Measurements from ENCODE around the gene FBP2.
"Not testable (repeated sequence)": the region's sequence is repeated elsewhere in the genome, so short reads cannot be mapped to it uniquely, and the experiment has no call there.

DNA sequence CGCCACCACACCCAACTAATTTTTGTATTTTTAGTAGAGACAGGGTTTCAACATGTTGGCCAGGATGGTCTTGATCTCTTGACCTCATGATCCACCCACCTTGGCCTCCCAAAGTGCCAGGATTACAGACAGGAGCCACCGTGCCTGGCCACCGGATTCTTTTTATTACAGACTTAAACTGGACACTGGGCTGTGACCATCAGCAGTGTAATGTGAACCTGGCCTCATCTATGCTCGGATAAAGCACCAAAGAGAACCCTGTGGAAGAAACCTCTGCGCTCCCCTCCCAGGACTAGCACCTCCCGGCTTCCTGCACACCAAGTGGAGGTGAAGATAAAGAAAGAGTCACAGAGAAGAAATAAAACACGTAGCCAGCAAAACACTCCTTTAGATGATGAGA lies 941 bp downstream of the FBP2 start:
- TF ChIP-seq, protein P1, sequence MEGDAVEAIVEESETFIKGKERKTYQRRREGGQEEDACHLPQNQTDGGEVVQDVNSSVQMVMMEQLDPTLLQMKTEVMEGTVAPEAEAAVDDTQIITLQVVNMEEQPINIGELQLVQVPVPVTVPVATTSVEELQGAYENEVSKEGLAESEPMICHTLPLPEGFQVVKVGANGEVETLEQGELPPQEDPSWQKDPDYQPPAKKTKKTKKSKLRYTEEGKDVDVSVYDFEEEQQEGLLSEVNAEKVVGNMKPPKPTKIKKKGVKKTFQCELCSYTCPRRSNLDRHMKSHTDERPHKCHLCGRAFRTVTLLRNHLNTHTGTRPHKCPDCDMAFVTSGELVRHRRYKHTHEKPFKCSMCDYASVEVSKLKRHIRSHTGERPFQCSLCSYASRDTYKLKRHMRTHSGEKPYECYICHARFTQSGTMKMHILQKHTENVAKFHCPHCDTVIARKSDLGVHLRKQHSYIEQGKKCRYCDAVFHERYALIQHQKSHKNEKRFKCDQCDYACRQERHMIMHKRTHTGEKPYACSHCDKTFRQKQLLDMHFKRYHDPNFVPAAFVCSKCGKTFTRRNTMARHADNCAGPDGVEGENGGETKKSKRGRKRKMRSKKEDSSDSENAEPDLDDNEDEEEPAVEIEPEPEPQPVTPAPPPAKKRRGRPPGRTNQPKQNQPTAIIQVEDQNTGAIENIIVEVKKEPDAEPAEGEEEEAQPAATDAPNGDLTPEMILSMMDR (conservative IDR thresholded peaks at IDR 0.05; ENCODE audit: low read depth, low read length), result not testable (repeated sequence)
- TF ChIP-seq EZH2 (IDR thresholded peaks at IDR 0.05; ENCODE audit: low read length, unreplicated experiment); EZH2phosphoT487 (IDR thresholded peaks at IDR 0.05; ENCODE audit: borderline replicate concordance, low read length): not testable (repeated sequence)
